Coronary artery (tissue), 2 donors: ENCODE measurements around the gene ATP5F1B.

Source experiments
- DNase-seq: peaks from one replicate; pipeline ENCODE4 v3.0.0-alpha.2; 2017; ENCODE audit warnings: low spot score
- H3K27ac ChIP-seq, 2 donors: fragments of 200-600 bp; sonication (generic); one replicate each; pipeline ENCODE4 v1.5.1; 2016 to 2019
- H3K4me3 ChIP-seq: fragments of 200-600 bp; sonication (generic); 2 replicates; pipeline ENCODE4 v1.5.1; 2016; ENCODE audit warnings: mild to moderate bottlenecking, moderate library complexity
- TF ChIP-seq, protein P1 (sequence below): fragments of 200-600 bp; sonication (generic); IDR thresholded peaks from one replicate; pipeline ENCODE4 v1.5.1; 2019; ENCODE audit warnings: antibody characterized with exemption

Gene ATP5F1B

GRCh38 chr12:56645717-56646446, at the start of gene ATP5F1B:
TSS of gene ATP5F1B (minus strand) at chr12:56645984. CDS start at chr12:56645963, 21 bp downstream.
- Histone ChIP-seq H3K4me3 (peak within 1 kb of the TSS; percentile 89), H3K27ac (peak within 1 kb of the TSS; percentile 77 to 92)
- TF ChIP-seq, protein P1, sequence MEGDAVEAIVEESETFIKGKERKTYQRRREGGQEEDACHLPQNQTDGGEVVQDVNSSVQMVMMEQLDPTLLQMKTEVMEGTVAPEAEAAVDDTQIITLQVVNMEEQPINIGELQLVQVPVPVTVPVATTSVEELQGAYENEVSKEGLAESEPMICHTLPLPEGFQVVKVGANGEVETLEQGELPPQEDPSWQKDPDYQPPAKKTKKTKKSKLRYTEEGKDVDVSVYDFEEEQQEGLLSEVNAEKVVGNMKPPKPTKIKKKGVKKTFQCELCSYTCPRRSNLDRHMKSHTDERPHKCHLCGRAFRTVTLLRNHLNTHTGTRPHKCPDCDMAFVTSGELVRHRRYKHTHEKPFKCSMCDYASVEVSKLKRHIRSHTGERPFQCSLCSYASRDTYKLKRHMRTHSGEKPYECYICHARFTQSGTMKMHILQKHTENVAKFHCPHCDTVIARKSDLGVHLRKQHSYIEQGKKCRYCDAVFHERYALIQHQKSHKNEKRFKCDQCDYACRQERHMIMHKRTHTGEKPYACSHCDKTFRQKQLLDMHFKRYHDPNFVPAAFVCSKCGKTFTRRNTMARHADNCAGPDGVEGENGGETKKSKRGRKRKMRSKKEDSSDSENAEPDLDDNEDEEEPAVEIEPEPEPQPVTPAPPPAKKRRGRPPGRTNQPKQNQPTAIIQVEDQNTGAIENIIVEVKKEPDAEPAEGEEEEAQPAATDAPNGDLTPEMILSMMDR, result no peak
- DNase-seq, result peak; percentile 96

DNA sequence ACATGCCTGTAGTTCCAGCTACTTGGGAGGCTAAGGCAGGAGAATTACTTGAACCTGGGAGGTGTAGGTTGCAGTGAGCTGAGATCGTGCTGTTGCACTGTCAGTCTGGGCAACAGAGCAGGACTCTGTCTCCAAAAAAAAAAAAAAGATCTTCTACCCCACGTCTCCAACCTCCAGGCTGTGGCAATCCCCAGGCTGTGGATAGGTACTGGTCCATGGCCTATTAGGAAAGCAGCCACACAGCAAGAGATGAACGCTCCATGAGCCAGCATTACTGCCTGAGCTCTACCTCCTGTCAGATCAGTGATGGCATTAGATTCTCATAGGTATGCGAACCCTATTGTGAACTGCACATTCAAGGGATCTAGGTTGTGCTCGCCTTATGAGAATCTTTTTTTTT, 48.4 kb upstream of the ATP5F1B start:
- Histone ChIP-seq H3K27ac (no peak overlapping the region), H3K4me3 (no peak overlapping the region)
- TF ChIP-seq, protein P1, result no peak
- no peak for DNase-seq

GRCh38 chr12:56688846-56689109, 43.0 kb upstream of the ATP5F1B start:
- DNase-seq, result no peak
- TF ChIP-seq, protein P1, result no peak
- H3K27ac ChIP-seq, result peak overlapping the region; percentile 83 to 100
- H3K4me3 ChIP-seq, result peak overlapping the region; percentile 96

DNA sequence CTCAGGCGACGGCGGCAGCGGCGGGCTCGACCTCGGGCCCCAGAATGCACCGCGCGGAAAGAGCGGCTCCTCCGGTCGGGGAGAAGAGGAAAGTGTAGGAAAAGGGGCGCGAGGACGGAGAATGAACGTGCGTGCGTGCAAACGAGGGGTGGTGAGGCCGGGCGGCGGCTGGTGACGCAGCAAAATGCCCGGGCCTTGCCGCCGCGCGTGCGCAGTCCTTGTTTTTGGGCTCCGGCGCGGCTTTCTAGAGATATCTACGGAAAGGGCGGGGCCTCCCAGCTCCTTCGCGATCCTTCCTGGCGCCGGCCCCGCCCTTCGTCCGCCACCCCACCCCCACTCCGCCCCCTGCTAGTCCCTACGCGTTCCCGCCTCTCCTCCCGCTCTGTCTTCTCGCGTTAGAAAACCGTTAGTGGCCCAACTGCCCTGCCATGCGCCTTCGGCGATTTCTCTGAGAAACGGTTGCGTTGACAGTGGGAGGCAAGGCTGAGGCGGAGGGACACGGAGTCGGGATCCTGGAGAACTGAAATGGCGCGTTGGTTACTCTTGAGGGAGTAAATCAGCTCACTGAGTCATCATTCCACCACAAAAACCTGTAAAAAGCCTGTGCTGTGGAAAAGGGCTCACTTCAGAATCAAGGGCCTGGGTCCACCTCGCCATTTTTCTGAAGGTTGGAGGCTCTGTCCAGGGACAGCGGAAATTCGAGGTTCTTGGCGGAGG, 42.5 kb upstream of the ATP5F1B start, which contains the start of gene PTGES3:
Gene PTGES3, minus strand, starts transcription at position 156 of the 717 bp plus-strand sequence. CDS start 285 bp downstream, outside the sequence.
- Histone ChIP-seq H3K27ac (peak within 1 kb of the TSS; percentile 98 to 100), H3K4me3 (peak within 1 kb of the TSS; percentile 96)
- DNase-seq, result peak; percentile 98
- TF ChIP-seq, protein P1, result no peak

DNA sequence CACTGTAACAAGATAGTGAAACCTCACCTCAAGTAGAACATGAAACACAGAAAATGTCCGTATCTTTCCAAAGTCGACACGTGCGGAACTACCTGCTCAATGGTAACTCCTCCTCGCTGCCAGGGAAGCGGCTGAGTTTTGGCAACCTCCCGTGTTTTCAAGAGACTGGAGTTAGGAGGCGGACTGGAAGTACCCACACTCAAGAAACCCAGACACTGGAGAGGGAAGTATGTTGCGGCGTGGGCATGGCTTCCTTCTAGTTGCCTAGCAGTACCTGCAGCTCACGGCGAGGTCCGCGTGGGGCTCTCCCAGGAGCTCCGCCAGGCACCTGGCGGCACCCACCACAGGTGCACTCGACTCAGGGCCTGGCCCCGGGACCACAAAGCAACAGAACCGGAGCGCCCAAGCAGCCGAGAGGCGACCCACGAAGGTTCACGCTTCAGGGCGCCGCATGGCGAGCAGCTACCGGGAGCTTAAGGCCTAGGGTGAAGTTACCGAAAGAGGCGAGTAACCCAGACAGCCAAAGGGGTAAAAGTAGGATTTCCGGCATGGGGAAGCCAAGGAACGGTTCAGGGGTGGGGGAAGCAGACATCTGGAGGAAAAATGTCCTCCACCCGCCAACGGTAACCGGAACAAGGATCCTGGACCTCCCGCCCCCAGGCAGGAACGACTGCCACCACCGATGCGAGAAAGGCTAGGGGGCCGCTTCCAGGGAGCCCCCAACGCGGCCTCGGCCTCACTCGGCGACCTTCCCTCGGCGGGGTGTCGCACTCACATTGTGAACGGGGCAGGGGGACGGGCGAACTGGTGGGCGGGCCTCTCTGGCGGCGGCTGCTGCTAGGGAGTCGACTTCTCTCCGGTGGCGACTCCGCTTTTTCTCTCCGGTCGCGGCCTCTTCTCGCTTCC, 41.7 kb upstream of the ATP5F1B start:
- Histone ChIP-seq H3K27ac (peak overlapping the region; percentile 98 to 100), H3K4me3 (peak overlapping the region; percentile 96)
- TF ChIP-seq, protein P1, result no peak
- peak; percentile 82 for DNase-seq

DNA sequence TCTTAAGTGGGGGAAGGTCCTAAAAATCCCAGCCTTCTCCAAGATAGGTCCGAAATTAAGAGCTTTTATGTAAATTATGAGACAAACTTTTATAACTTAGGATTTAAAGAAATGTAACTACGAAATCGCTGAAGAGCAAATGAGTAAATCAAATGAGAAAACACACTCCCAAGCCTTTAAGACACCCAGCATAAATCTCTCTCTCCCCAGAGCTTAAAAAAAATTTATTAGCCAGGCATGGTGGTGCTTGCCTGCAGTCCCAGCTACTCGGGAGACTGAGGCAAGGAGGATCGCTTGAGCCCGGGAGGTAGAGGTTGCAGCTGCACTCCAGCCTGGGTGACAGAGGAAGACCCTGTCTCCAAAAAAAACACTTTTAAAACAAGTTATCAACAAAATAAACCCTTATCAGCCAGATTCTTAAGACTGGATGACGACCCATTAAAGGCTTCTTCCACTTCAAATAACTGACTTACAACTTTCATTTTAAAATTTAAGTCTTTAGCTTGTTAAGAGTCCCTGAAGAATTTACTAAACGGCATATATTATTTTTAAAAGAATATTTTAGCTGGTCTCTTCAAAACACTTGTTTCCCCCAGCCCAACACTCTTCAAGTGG, 39.1 kb upstream of the ATP5F1B start:
- Histone ChIP-seq H3K27ac (peak overlapping the region in 1 of 2 donors; percentile 23), H3K4me3 (peak overlapping the region; percentile 56)
- TF ChIP-seq, protein P1, result no peak
- DNase-seq, result peak; percentile 16
